HG03103 (cell line): Measurements from ENCODE around the gene SPG11.
"Not testable (repeated sequence)": the region's sequence is repeated elsewhere in the genome, so short reads cannot be mapped to it uniquely, and the experiment has no call there.

Source experiments
- ATAC-seq: cut with Tn5 transposase; IDR thresholded peaks from one replicate; pipeline ENCODE4 v1.9.1; 2021; ENCODE audit warnings: low read depth; ENCODE audit not compliant: unreplicated experiment

The SPG11 gene, protein sequence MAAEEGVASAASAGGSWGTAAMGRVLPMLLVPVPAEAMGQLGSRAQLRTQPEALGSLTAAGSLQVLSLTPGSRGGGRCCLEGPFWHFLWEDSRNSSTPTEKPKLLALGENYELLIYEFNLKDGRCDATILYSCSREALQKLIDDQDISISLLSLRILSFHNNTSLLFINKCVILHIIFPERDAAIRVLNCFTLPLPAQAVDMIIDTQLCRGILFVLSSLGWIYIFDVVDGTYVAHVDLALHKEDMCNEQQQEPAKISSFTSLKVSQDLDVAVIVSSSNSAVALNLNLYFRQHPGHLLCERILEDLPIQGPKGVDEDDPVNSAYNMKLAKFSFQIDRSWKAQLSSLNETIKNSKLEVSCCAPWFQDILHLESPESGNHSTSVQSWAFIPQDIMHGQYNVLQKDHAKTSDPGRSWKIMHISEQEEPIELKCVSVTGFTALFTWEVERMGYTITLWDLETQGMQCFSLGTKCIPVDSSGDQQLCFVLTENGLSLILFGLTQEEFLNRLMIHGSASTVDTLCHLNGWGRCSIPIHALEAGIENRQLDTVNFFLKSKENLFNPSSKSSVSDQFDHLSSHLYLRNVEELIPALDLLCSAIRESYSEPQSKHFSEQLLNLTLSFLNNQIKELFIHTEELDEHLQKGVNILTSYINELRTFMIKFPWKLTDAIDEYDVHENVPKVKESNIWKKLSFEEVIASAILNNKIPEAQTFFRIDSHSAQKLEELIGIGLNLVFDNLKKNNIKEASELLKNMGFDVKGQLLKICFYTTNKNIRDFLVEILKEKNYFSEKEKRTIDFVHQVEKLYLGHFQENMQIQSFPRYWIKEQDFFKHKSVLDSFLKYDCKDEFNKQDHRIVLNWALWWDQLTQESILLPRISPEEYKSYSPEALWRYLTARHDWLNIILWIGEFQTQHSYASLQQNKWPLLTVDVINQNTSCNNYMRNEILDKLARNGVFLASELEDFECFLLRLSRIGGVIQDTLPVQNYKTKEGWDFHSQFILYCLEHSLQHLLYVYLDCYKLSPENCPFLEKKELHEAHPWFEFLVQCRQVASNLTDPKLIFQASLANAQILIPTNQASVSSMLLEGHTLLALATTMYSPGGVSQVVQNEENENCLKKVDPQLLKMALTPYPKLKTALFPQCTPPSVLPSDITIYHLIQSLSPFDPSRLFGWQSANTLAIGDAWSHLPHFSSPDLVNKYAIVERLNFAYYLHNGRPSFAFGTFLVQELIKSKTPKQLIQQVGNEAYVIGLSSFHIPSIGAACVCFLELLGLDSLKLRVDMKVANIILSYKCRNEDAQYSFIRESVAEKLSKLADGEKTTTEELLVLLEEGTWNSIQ (N-terminal part only)

DNA sequence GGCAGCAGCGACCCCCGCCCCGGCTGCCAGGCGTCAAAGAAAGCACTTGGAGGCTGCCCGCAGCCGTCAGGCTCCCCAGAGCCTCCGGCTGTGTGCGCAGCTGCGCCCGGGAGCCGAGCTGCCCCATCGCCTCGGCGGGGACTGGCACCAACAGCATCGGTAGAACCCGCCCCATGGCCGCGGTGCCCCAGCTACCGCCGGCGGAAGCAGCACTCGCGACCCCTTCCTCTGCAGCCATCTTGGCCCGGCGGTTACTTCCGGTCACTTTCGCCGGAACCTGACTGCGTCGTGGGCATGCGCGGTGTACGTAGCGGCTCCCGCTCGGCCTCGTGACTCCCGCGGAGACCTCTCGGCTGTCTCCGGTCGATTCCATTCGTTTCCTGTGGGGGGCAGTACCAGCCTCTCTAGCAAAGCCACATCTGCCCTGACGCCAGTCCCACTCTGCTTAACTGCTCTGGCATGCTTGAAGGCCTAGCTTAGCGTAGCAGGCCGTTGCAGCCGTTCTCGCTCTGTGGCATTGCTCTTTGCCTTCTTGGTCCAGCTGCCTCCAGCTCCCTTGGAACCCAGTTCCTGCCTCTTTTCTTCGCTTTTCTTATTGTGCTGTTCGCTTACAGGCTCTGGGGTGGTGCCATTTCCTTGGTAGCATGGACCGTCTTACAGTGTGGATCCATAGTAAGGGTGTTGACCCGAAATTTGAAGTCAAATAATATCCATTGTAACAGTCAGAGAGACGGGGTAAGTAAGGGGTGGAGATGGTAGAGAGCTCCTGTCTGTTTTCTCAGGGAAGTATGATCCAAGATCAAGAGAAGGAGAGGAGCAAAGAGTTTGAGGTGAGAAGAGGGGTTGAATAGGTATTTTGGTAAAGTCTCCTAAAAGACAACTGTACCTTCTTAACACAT, at the start of gene SPG11:
Gene SPG11 (minus strand): TSS at position 253 of the 899 bp plus-strand sequence. CDS start 15 bp downstream, at position 238.
- ATAC-seq = peak; percentile 68

DNA sequence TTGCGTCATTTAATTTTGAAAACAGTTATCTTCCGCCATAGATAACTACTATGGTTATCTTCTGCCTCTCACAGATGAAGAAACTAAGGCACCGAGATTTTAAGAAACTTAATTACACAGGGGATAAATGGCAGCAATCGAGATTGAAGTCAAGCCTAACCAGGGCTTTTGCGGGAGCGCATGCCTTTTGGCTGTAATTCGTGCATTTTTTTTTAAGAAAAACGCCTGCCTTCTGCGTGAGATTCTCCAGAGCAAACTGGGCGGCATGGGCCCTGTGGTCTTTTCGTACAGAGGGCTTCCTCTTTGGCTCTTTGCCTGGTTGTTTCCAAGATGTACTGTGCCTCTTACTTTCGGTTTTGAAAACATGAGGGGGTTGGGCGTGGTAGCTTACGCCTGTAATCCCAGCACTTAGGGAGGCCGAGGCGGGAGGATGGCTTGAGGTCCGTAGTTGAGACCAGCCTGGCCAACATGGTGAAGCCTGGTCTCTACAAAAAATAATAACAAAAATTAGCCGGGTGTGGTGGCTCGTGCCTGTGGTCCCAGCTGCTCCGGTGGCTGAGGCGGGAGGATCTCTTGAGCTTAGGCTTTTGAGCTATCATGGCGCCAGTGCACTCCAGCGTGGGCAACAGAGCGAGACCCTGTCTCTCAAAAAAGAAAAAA, 49.0 kb upstream of the SPG11 start:
- ATAC-seq = no peak

DNA sequence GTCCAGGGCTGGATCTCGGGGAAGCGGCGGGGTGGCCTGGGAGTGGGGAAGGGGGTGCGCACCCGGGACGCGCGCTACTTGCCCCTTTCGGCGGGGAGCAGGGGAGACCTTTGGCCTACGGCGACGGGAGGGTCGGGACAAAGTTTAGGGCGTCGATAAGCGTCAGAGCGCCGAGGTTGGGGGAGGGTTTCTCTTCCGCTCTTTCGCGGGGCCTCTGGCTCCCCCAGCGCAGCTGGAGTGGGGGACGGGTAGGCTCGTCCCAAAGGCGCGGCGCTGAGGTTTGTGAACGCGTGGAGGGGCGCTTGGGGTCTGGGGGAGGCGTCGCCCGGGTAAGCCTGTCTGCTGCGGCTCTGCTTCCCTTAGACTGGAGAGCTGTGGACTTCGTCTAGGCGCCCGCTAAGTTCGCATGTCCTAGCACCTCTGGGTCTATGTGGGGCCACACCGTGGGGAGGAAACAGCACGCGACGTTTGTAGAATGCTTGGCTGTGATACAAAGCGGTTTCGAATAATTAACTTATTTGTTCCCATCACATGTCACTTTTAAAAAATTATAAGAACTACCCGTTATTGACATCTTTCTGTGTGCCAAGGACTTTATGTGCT, 48.4 kb upstream of the SPG11 start:
- no peak for ATAC-seq

DNA sequence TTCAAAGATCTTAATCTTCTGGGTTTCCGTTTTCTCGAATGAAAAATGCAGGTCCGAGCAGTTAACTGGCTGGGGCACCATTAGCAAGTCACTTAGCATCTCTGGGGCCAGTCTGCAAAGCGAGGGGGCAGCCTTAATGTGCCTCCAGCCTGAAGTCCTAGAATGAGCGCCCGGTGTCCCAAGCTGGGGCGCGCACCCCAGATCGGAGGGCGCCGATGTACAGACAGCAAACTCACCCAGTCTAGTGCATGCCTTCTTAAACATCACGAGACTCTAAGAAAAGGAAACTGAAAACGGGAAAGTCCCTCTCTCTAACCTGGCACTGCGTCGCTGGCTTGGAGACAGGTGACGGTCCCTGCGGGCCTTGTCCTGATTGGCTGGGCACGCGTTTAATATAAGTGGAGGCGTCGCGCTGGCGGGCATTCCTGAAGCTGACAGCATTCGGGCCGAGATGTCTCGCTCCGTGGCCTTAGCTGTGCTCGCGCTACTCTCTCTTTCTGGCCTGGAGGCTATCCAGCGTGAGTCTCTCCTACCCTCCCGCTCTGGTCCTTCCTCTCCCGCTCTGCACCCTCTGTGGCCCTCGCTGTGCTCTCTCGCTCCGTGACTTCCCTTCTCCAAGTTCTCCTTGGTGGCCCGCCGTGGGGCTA, 47.8 kb upstream of the SPG11 start, which contains the start of the genes B2M and PATL2:
Gene B2M (plus strand): TSS at position 422 of the 647 bp plus-strand sequence. CDS start 30 bp downstream, at position 452.
Gene PATL2 (minus strand): TSS at position 228 of the 647 bp plus-strand sequence. CDS start 34,833 bp downstream, outside the sequence.
- peak; percentile 79 for ATAC-seq

DNA sequence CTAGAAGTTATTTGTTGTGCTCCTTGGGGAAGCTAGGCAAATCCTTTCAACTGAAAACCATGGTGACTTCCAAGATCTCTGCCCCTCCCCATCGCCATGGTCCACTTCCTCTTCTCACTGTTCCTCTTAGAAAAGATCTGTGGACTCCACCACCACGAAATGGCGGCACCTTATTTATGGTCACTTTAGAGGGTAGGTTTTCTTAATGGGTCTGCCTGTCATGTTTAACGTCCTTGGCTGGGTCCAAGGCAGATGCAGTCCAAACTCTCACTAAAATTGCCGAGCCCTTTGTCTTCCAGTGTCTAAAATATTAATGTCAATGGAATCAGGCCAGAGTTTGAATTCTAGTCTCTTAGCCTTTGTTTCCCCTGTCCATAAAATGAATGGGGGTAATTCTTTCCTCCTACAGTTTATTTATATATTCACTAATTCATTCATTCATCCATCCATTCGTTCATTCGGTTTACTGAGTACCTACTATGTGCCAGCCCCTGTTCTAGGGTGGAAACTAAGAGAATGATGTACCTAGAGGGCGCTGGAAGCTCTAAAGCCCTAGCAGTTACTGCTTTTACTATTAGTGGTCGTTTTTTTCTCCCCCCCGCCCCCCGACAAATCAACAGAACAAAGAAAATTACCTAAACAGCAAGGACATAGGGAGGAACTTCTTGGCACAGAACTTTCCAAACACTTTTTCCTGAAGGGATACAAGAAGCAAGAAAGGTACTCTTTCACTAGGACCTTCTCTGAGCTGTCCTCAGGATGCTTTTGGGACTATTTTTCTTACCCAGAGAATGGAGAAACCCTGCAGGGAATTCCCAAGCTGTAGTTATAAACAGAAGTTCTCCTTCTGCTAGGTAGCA, 47.0 kb upstream of the SPG11 start:
- no peak for ATAC-seq

DNA sequence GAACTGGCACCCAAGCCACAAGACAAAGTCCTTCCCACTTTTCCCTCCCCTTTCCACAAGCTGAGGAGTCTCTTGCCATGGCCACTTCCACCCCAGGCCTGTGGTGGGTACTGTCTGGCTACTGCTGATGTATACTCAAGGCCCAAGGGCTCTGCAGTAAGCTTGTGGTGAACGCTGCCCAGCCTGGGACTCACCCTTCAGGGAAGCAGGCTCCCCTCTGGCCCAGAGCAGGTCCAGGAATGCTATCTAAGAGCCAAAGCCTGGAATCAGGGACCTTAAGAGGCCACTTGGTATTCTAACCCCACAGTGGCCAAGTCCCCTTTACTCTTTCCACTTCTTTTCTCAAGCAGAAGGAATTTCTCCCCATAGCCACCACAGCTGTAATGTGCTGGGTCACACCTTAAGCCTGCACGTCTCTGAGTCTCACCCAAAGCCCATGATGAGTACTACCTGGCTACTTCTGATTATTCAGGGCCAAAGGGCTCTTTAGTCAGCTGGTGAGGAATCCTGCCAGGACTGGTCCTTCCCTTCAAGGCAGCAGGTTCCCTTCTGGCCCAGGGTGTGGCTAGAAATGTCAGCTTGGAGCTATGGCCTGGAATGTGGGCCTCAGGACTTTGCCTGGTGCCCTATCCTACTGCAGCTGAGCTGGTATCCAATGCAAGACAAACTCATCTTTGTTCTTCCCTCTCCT, 43.6 kb upstream of the SPG11 start:
- ATAC-seq = no peak

DNA sequence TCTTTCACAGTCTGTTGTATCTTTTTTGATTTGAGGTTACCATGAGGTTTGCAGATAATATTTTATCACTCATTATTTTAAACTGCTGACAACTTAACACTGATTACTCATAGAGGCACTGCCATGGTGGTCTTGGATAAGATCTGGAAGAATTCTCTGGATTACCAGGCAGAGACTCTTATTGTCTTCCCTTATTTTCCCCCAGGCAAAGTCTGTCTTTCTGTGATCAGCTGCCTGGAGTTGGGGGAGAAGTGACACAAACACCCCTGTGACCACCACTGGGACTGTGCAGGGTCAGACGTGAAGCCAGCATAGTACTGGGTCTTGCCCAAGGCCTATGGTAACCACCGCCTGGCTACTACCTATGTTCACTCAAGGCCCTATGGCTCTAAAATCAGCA, 42.9 kb upstream of the SPG11 start:
- no peak for ATAC-seq

DNA sequence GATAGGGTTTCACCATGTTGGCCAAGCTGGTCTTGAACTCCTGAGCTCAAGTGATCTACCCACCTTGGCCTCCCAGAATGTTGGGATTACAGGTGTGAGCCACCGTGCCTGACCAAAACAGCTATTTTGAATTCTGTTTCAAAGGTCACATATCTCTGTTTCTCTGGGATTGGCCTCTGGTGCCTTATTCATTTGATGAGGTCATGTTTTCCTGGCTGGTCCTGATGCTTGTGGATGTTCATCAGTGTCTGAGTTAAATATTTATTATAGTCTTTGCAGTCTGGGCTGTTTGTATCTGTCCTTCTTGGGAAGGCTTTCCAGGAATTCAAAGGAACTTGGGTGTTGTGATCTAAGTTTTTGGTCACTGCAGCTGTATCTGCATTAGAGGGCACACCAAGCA, 42.5 kb upstream of the SPG11 start:
- ATAC-seq = no peak

DNA sequence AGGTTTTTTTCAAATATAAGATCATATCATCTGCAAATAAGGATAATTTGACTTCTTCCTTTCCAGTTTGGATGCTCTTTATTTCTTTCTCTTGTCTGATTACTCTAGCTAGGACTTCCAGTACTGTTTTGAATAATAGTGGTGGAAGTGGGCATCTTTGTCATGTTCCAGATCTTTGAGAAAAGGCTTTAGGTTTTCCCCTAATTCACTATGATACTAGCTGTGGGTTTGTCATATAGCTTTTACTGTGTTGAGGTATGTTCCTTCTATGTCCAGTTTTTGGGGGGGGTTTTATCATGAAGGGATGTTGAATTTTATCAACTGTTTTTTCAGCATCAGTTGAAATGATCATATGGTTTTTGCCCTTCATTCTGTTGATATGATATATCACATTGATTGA, 37.2 kb upstream of the SPG11 start:
- ATAC-seq = not testable (repeated sequence)

DNA sequence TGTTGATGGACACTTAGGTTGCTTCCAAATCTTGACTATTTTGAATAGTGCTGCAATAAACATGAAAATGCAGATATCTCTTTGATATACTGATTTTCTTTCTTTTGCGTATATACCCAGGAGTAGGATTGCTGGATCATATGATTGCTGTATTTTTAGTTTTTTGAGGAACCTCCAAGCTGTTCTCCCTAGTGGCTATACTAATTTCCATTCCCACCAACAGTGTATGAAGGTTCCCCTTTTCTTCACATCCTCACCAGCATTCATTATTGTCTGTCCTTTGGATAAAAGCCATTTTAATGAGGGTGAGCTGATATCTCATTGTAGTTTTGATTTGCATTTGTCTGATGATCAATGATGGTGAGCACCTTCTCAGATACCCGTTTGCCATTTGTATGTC, 35.2 kb upstream of the SPG11 start:
- ATAC-seq = no peak

DNA sequence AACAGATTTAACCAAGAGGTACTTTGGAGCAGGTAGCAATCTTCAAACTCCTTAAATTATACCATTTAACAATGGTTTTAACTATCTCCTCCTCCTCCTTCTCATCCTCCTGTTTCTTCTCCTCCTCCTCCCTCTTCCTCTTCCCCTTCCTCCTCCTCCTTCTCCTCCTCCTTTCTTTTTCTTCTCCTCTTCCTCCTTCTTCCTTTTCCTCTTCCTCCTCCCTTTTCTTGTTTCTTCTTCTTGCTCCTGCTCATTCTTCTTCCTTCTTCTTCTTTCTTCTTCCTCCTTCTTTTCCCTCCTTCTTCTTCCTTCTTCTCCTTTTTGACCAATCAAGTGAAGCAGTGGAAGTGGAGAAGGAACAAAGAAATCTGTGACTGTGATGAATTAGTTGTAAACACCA, 33.6 kb upstream of the SPG11 start:
- no peak for ATAC-seq

DNA sequence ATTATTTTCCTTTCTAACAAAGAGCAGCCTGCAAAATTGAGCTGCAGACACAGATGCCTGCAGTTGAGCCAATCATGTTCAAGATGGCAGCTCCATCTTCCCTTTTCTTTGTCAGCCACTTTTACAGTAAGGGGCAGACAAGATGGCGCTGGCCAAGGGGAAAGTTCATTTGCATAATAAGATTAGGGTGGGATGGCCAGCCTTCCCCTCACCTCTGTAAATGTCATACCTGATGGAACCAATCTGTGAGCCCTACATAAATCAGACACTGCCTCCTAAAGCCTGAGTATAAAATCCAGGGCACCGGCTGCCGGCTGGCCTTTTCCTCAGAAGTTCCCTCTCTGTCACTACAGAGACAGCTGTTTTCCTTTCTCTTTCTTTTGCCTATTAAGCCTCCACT, 31.8 kb upstream of the SPG11 start:
- ATAC-seq = no peak

DNA sequence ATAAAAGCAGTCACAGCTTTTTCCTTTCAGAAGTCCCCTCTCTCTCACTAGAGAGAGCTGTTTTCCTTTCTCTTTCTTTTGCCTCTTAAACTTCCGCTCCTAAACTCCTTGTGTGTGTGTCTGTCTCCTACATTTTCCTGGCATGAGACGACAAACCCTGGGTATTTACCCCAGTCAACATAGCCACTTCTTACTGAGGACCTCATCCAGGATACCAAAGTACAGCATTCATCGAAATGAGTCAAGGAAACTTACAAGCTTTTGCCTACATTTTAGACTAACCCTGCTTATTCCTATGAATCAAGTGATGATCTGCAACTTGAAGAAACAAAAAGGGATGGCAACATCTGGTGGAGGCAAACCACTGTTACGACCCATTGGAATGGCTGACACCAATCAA, 31.0 kb upstream of the SPG11 start:
- ATAC-seq = no peak

DNA sequence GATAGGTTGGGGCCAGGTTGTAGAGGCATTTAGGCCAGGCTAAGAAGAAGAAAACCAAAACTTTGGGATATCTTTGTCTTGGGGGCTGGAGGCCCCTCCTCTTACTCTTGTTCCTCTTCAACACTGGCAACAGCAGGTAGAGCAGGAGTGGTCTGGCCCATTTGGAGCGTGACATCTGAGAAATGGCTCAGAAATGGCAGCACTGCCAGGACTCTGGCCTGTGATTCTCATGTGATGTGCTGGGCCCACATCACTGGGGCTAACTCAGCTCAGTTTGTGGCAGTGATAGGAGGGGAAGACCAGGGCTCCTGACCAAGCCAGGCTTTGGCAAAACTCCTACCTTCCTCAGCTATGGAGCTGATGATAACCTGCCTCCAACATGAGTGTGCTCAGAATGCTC, 29.2 kb upstream of the SPG11 start:
- no peak for ATAC-seq

DNA sequence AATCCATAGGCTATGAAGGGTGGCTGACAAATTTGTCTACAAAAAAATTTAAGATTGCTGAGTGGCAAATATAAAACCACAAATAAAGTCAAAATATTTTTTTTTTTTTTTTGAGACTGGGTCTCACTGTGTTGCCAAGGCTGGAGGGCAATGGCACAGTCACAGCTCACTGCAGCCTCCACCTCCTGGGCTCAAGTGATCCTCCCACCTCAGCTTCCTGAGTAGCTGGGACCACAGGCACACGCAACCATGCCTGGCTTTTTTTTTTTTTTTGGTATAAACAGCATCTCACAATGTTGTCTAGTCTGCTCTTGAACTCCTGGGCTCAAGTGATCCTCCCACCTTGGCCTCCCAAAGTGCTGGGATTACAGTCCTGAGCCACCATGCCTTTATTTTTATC, 26.8 kb upstream of the SPG11 start:
- ATAC-seq = not testable (repeated sequence)

DNA sequence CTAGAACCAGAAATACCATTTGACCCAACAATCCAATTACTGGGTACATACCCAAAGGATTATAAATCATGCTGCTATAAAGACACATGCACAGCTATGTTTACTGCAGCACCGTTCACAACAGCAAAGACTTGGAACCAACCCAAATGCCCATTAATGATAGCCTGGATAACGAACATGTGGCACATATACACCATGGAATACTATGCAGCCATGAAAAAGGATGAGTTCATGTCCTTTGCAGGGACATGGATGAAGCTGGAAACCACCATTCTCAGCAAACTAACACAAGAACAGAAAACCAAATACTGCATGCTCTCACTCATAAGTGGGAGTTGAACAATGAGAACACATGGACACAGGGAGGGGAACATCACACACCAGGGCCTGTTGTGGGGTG, 25.9 kb upstream of the SPG11 start:
- ATAC-seq = not testable (repeated sequence)
